ENCODE results near the gene KRTAP12-4.

- no peak for TF ChIP-seq CTCF (IDR thresholded peaks at IDR 0.05)
- no peak for TF ChIP-seq POLR2A (IDR thresholded peaks at IDR 0.05)
These were observed 30.9 kb downstream of the KRTAP12-4 start for GRCh38 chr21:44623575-44623974.
